GM12878 (cell line): ENCODE data around the gene NUCB1. TPM values are rescaled to one million over a fixed set of nuclear protein-coding genes. Genes with fewer than 3 reads are reported as not detected.

Experiments used
- BCL11A ChIP-seq: IDR thresholded peaks from 2 replicates; pipeline ENCODE4 v1.6.1; 2011; ENCODE audit warnings: low read depth, low read length
- FOS ChIP-seq: IDR thresholded peaks from 3 replicates; pipeline ENCODE4 v1.6.1; 2011; ENCODE audit warnings: borderline replicate concordance; ENCODE audit not compliant: insufficient read length; ENCODE audit errors: extremely low read depth
- KLF5 ChIP-seq: fragments of 450-650 bp; IDR thresholded peaks from 2 replicates; pipeline ENCODE4 v1.6.1; 2014; ENCODE audit warnings: mild to moderate bottlenecking; ENCODE audit not compliant: partially characterized antibody
- NFIC ChIP-seq: IDR thresholded peaks from 2 replicates; pipeline ENCODE4 v1.6.1; 2012; ENCODE audit warnings: low read depth, mild to moderate bottlenecking, inconsistent platforms, low read length, moderate library complexity
- NR2C1 ChIP-seq: fragments of 450-650 bp; IDR thresholded peaks from 2 replicates; pipeline ENCODE4 v1.6.1; 2017; ENCODE audit warnings: antibody characterized with exemption, mild to moderate bottlenecking, moderate library complexity
- PKNOX1 ChIP-seq: fragments of 450-650 bp; IDR thresholded peaks from 2 replicates; pipeline ENCODE4 v1.6.1; 2016; ENCODE audit warnings: mild to moderate bottlenecking
- PML ChIP-seq: IDR thresholded peaks from 2 replicates; pipeline ENCODE4 v1.6.1; 2012; ENCODE audit warnings: low read length, inconsistent platforms
- RUNX3 ChIP-seq: IDR thresholded peaks from 2 replicates; pipeline ENCODE4 v1.6.1; 2012; ENCODE audit warnings: low read length, inconsistent platforms
- SKIL ChIP-seq: fragments of 450-650 bp; IDR thresholded peaks from 2 replicates; pipeline ENCODE4 v1.6.1; 2017; ENCODE audit warnings: mild to moderate bottlenecking, low read depth, inconsistent platforms; ENCODE audit not compliant: poor library complexity, severe bottlenecking
- ZZZ3 ChIP-seq: IDR thresholded peaks from 2 replicates; pipeline ENCODE4 v1.6.1; 2011; ENCODE audit warnings: low read depth; ENCODE audit not compliant: control insufficient read depth, insufficient read length
- polyA plus RNA-seq, 11 experiments: library from polyadenylated mRNA; depleted of rRNA in 4 of 11; unstranded in 6 of 11; stranded (reverse) in 5 of 11; fragments of >200 nt; fragmentation: Nextera tagmentation in 4 of 11; fragmentation: Illumina TruSeq in 1 of 11; extraction: Ambion mirVana in 4 of 11; extraction: Trizol in 1 of 11; gene quantifications; 1 replicate in 1 of 11; 2 replicates in 10 of 11; pipeline versions ENCODE4 v1.2.1 to v1.2.3, GENCODE V29; 2011 to 2016; ENCODE audit warnings: inconsistent platforms in 2 of 11, missing spikeins in 2 of 11, low read depth in 1 of 11
- total RNA-seq, 4 experiments: library from RNA; depleted of rRNA in 3 of 4; stranded (reverse); fragments of >200 nt in 3 of 4; fragmentation: Illumina TruSeq in 1 of 4; extraction: Trizol in 1 of 4; gene quantifications; 2 replicates each; pipeline versions ENCODE4 v1.2.1 to v1.2.3, GENCODE V29; 2013 to 2021
- TF ChIP-seq, protein P1 (sequence below): fragments of 450-650 bp; formaldehyde crosslinking; IDR thresholded peaks from 2 replicates; pipeline ENCODE4 v1.4.0; 2020; ENCODE audit warnings: mild to moderate bottlenecking, moderate library complexity

NUCB1 gene
- total and polyA plus RNA-seq, 10 of the 15 experiments (the other 5 are each of a cell fraction or from before 2014, with no cell fraction given): 1.8 to 112 (median 44.5) TPM

DNA sequence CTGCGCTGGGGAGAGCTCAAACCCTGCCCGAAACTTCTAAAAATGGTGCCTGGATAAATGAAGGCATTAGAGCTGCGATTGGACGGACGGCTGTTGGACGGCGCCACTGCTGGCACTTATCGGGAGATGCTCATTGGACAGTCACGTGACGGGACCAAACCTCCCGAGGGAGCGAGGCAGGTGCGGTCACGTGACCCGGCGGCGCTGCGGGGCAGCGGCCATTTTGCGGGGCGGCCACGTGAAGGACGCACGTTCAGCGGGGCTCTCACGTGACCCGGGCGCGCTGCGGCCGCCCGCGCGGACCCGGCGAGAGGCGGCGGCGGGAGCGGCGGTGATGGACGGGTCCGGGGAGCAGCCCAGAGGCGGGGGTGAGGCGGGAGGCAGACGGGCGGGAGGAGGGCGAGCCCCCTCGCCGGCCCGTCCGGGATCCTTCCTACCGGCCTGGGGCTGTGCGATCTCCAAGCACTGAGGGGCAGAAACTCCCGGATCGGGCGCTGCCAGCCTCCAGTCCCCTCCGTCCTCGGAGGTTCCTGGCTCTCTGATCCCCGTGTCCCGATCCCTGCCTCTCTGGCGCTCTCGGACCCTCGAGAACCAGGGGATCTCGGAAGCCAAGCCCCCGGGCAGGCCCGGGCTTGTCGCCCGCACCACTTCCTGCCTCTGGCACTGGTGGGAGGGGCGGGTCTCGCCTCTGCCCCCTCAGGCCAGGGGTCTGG is 54.6 kb downstream of the NUCB1 start, which contains the start of gene BAX (continued):
- TF ChIP-seq PML (peak; percentile 74; the same call in 1 of the 2 replicates), KLF5 (peak; percentile 67), BCL11A (0 out of 2 replicates have a peak, but pooled peaks have one; percentile 3), ZZZ3 (no peak), PKNOX1 (peak; percentile 72), RUNX3 (peak; percentile 24), NR2C1 (peak; percentile 72), FOS (peak; percentile 87), SKIL (peak; percentile 56), NFIC (peak; percentile 39; the same call in 1 of the 2 replicates)
- TF ChIP-seq, protein P1, sequence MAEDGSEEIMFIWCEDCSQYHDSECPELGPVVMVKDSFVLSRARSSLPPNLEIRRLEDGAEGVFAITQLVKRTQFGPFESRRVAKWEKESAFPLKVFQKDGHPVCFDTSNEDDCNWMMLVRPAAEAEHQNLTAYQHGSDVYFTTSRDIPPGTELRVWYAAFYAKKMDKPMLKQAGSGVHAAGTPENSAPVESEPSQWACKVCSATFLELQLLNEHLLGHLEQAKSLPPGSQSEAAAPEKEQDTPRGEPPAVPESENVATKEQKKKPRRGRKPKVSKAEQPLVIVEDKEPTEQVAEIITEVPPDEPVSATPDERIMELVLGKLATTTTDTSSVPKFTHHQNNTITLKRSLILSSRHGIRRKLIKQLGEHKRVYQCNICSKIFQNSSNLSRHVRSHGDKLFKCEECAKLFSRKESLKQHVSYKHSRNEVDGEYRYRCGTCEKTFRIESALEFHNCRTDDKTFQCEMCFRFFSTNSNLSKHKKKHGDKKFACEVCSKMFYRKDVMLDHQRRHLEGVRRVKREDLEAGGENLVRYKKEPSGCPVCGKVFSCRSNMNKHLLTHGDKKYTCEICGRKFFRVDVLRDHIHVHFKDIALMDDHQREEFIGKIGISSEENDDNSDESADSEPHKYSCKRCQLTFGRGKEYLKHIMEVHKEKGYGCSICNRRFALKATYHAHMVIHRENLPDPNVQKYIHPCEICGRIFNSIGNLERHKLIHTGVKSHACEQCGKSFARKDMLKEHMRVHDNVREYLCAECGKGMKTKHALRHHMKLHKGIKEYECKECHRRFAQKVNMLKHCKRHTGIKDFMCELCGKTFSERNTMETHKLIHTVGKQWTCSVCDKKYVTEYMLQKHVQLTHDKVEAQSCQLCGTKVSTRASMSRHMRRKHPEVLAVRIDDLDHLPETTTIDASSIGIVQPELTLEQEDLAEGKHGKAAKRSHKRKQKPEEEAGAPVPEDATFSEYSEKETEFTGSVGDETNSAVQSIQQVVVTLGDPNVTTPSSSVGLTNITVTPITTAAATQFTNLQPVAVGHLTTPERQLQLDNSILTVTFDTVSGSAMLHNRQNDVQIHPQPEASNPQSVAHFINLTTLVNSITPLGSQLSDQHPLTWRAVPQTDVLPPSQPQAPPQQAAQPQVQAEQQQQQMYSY (CRISPR knock-in tag): peak; percentile 98
